Endodermal cell (in vitro differentiated cells): ENCODE results near the gene PSG3. TPM values are rescaled to one million over a fixed set of nuclear protein-coding genes. Genes with fewer than 3 reads are reported as not detected.
A peak's percentile ranks its signal among the peaks of the same experiment; 100 is the strongest.

Experiments
- DNase-seq: peaks from one replicate; pipeline ENCODE4 v3.0.0-alpha.2; 2017
- H3K27ac ChIP-seq: 2 replicates; pipeline ENCODE4 v1.5.1; 2013; ENCODE audit warnings: mild to moderate bottlenecking, low read depth, low read length, moderate library complexity
- H3K27me3 ChIP-seq: 2 replicates; pipeline ENCODE4 v1.6.1; 2013; ENCODE audit warnings: mild to moderate bottlenecking, low read length, moderate library complexity; ENCODE audit not compliant: insufficient read depth, control insufficient read depth, poor library complexity, severe bottlenecking
- H3K36me3 ChIP-seq: 2 replicates; pipeline ENCODE4 v1.7.0; 2013; ENCODE audit warnings: mild to moderate bottlenecking, low read length, moderate library complexity; ENCODE audit not compliant: control insufficient read depth, insufficient read depth
- H3K4me1 ChIP-seq: one replicate; pipeline ENCODE4 v1.7.0; 2013; ENCODE audit warnings: low read length; ENCODE audit not compliant: control insufficient read depth, insufficient read depth
- H3K4me3 ChIP-seq: 2 replicates; pipeline ENCODE4 v1.5.1; 2013; ENCODE audit warnings: mild to moderate bottlenecking, low read length, moderate library complexity
- H3K9ac ChIP-seq: 2 replicates; pipeline ENCODE4 v1.6.1; 2013; ENCODE audit warnings: mild to moderate bottlenecking, low read length, moderate library complexity; ENCODE audit not compliant: poor library complexity, severe bottlenecking; ENCODE audit errors: extremely low read depth
- H3K9me3 ChIP-seq: 2 replicates; pipeline ENCODE4 v1.6.1; 2013; ENCODE audit warnings: mild to moderate bottlenecking, low read length, moderate library complexity; ENCODE audit not compliant: control insufficient read depth
- H3K27ac Mint-ChIP-seq: 2 replicates; pipeline ENCODE4 v1.8.0; 2020; ENCODE audit warnings: mixed read lengths
- H3K27me3 Mint-ChIP-seq: 2 replicates; pipeline ENCODE4 v1.8.0; 2021; ENCODE audit warnings: mild to moderate bottlenecking, mixed read lengths; ENCODE audit not compliant: insufficient read depth
- H3K36me3 Mint-ChIP-seq: 2 replicates; pipeline ENCODE4 v1.8.0; 2020; ENCODE audit warnings: low read depth, mixed read lengths
- H3K4me1 Mint-ChIP-seq: 2 replicates; pipeline ENCODE4 v1.8.0; 2020; ENCODE audit warnings: mixed read lengths
- H3K4me3 Mint-ChIP-seq: 2 replicates; pipeline ENCODE4 v1.8.0; 2020; ENCODE audit warnings: mild to moderate bottlenecking, moderate library complexity, mixed read lengths
- H3K9me3 Mint-ChIP-seq: 2 replicates; pipeline ENCODE4 v1.8.0; 2020; ENCODE audit warnings: mild to moderate bottlenecking, mixed read lengths
- CTCF ChIP-seq: fragments of 200-600 bp; sonication (generic); conservative IDR thresholded peaks from 2 replicates; pipeline ENCODE4 v1.5.0; 2021; ENCODE audit warnings: antibody characterized with exemption, mild to moderate bottlenecking
- WGBS, 2 experiments: methylation state at CpG; one replicate each; pipeline versions ENCODE4 v1.1.5 to v1.1.7; 2013; ENCODE audit warnings: missing lambda C conversion rate in 2 of 2, mixed read lengths in 1 of 2; ENCODE audit not compliant: insufficient coverage in 1 of 2, insufficient read length in 1 of 2; 5-methylcytosine and 5-hydroxymethylcytosine counted together
- total RNA-seq, 2 donors: library from RNA; stranded (reverse); fragmentation: NEBNext Ultra II Directional in 1 of 2; extraction: Animal tissue kit (Norgen Biotek cat#: 25700) in 1 of 2; gene quantifications; 2 replicates in 1 of 2; 3 replicates in 1 of 2; pipeline ENCODE4 v1.2.1, GENCODE V29; 2021

PSG3 gene
- total RNA-seq, 2 donors from 2014 or later: not detected

- Mint-ChIP-seq H3K36me3 (peaks cover 2% of the 10 kb centered on the region), H3K9me3 (peaks cover 88% of the 10 kb centered on the region), H3K4me1 (no peaks in the 10 kb centered on the region), H3K27ac (no peak overlapping the region), H3K27me3 (no peaks in the 10 kb centered on the region), H3K4me3 (no peak overlapping the region)
- no peak overlapping the region for H3K9ac ChIP-seq
- H3K27ac ChIP-seq: no peak overlapping the region
- no peaks in the 10 kb centered on the region for H3K4me1 ChIP-seq
- DNase-seq: no peak
- H3K36me3 ChIP-seq: no peaks in the 10 kb centered on the region
- H3K27me3 ChIP-seq: no peaks in the 10 kb centered on the region
- H3K9me3 ChIP-seq: peaks cover 20% of the 10 kb centered on the region
- TF ChIP-seq CTCF: no peak
- H3K4me3 ChIP-seq: no peak overlapping the region
- WGBS, 2 experiments: 94% methylated on average over 9 to 21 of the region's 22 CpGs
Observed at GRCh38 chr19:42697884-42698283, 42.4 kb downstream of the PSG3 start.

GRCh38 chr19:42695811-42696503, 44.3 kb downstream of the PSG3 start:
- Histone ChIP-seq H3K9ac (no peak overlapping the region), H3K27me3 (no peaks in the 10 kb centered on the region), H3K9me3 (peaks cover 20% of the 10 kb centered on the region), H3K27ac (no peak overlapping the region), H3K4me3 (peak overlapping the region; percentile 11), H3K36me3 (no peaks in the 10 kb centered on the region), H3K4me1 (no peaks in the 10 kb centered on the region)
- Mint-ChIP-seq H3K4me3 (no peak overlapping the region), H3K36me3 (peaks cover 2% of the 10 kb centered on the region), H3K27me3 (no peaks in the 10 kb centered on the region), H3K27ac (no peak overlapping the region), H3K4me1 (no peaks in the 10 kb centered on the region), H3K9me3 (peaks cover 89% of the 10 kb centered on the region)
- DNase-seq: no peak
- 74 to 79% methylated on average over 5 to 12 of the region's 12 CpGs for WGBS, 2 experiments
- no peak for TF ChIP-seq CTCF

GRCh38 chr19:42693760-42694350, 46.4 kb downstream of the PSG3 start:
- H3K4me3 Mint-ChIP-seq: no peak overlapping the region

More at GRCh38 chr19:42693760-42694350, 46.4 kb downstream of the PSG3 start:
- DNase-seq: peak; percentile 63
- TF ChIP-seq CTCF: peak; percentile 48
- no peaks in the 10 kb centered on the region for H3K36me3 ChIP-seq
- Mint-ChIP-seq H3K36me3 (peaks cover 2% of the 10 kb centered on the region), H3K9me3 (peaks cover 88% of the 10 kb centered on the region), H3K27ac (no peak overlapping the region), H3K27me3 (no peaks in the 10 kb centered on the region), H3K4me1 (no peaks in the 10 kb centered on the region)
- peaks cover 20% of the 10 kb centered on the region for H3K9me3 ChIP-seq
- H3K27me3 ChIP-seq: no peaks in the 10 kb centered on the region
- no peak overlapping the region for H3K4me3 ChIP-seq
- no peak overlapping the region for H3K27ac ChIP-seq
- H3K9ac ChIP-seq: no peak overlapping the region
- H3K4me1 ChIP-seq: no peaks in the 10 kb centered on the region
- 61 to 100% methylated on average over 1 to 5 of the region's 5 CpGs for WGBS, 2 experiments
